ENCODE data around the gene PLEKHA4.
A peak's percentile ranks its signal among the peaks of the same experiment; 100 is the strongest.
"Not testable (repeated sequence)": the region's sequence is repeated elsewhere in the genome, so short reads cannot be mapped to it uniquely, and the experiment has no call there.

PLEKHA4 gene

GRCh38 chr19:48883726-48884125 lies 15.3 kb upstream of the PLEKHA4 start:
- no peak for DNase-seq

GRCh38 chr19:48881741-48882657 lies 13.6 kb upstream of the PLEKHA4 start:
- no peak for DNase-seq

GRCh38 chr19:48879696-48880095 lies 11.3 kb upstream of the PLEKHA4 start:
- not testable (repeated sequence) for DNase-seq

GRCh38 chr19:48879025-48879637 lies 10.7 kb upstream of the PLEKHA4 start:
- no peak for DNase-seq

- no peak for DNase-seq
Observed at GRCh38 chr19:48878196-48879024, 10.0 kb upstream of the PLEKHA4 start.

- DNase-seq: no peak
Observed at GRCh38 chr19:48877855-48878195, 9.4 kb upstream of the PLEKHA4 start.

GRCh38 chr19:48876043-48876981 lies 7.9 kb upstream of the PLEKHA4 start:
- not testable (repeated sequence) for DNase-seq

- no peak for DNase-seq
Observed at GRCh38 chr19:48874303-48875135, 6.1 kb upstream of the PLEKHA4 start.

GRCh38 chr19:48873476-48874302 lies 5.3 kb upstream of the PLEKHA4 start:
- no peak for DNase-seq

- peak; percentile 67 for DNase-seq
Observed at GRCh38 chr19:48872884-48873475, 4.6 kb upstream of the PLEKHA4 start.

- peak; percentile 73 for DNase-seq
Observed at GRCh38 chr19:48872182-48872883, 3.9 kb upstream of the PLEKHA4 start, which contains the start of gene PPP1R15A. Gene PPP1R15A (plus strand): TSS chr19:48872421. CDS start chr19:48873234, 813 bp downstream.

GRCh38 chr19:48871471-48872181 lies 3.2 kb upstream of the PLEKHA4 start:
- DNase-seq: not testable (repeated sequence)

- DNase-seq: no peak
Observed at GRCh38 chr19:48870048-48870447, 1.6 kb upstream of the PLEKHA4 start.

- DNase-seq: no peak
Observed at GRCh38 chr19:48867746-48868113, 687 bp downstream of the PLEKHA4 start.

- DNase-seq: no peak
Observed at GRCh38 chr19:48867123-48867745, 1.2 kb downstream of the PLEKHA4 start.

GRCh38 chr19:48866692-48867091 lies 1.7 kb downstream of the PLEKHA4 start:
- DNase-seq: no peak

- DNase-seq: no peak
Observed at GRCh38 chr19:48862827-48863226, 5.6 kb downstream of the PLEKHA4 start.

GRCh38 chr19:48861313-48861712 lies 7.1 kb downstream of the PLEKHA4 start:
- no peak for DNase-seq

Data from SIG-M5 (cell line).